Endothelial cell of umbilical vein (primary cell): Measurements from ENCODE around the gene SPINK13. TPM values are rescaled to one million over a fixed set of nuclear protein-coding genes. Genes with fewer than 3 reads are reported as not detected.

Experiments used
- BruUV-seq: library from RNA; stranded (reverse); fragments of 400-500 nt; replicated peaks from 2 replicates; lab custom pipeline; 2021; lab: Mats Ljungman, UMichigan
- CTCF ChIA-PET: fragments of 300-600, 350-600 bp; sonication (Branson Sonifier 250); formaldehyde crosslinking; loops from one replicate; lab custom pipeline; 2021; ENCODE audit warnings: antibody characterized with exemption, inconsistent platforms; lab: Charles Lee
- POLR2A ChIA-PET: fragments of 300-600, 350-600 bp; sonication (Branson Sonifier 250); formaldehyde crosslinking; loops from one replicate; lab custom pipeline; 2021; ENCODE audit warnings: antibody characterized with exemption, inconsistent platforms; lab: Charles Lee
- DNase-seq: peaks from one replicate; pipeline ENCODE4 v3.0.0-alpha.2; 2011; ENCODE audit warnings: low read depth, low spot score
- FAIRE-seq: peaks from 2 replicates; lab custom pipeline; 2011; peaks lifted over from hg19 to GRCh38; lab: Jason Lieb, UNC
- H2AFZ ChIP-seq: 2 replicates; pipeline ENCODE4 v1.6.0; 2012; ENCODE audit warnings: low read depth, low read length, control low read depth, inconsistent platforms
- H3K27ac ChIP-seq: 2 replicates; pipeline ENCODE4 v1.5.1; 2011; ENCODE audit warnings: low read depth, mild to moderate bottlenecking, control low read depth, low read length, moderate library complexity; ENCODE audit not compliant: insufficient read depth
- H3K27me3 ChIP-seq, 2 experiments: 2 replicates each; pipeline versions ENCODE4 v1.6.0 to v1.6.1; 2011; ENCODE audit warnings: low read length in 2 of 2, mixed read lengths in 1 of 2; ENCODE audit not compliant: control insufficient read depth in 2 of 2, insufficient read depth in 2 of 2
- H3K36me3 ChIP-seq, 2 experiments: 2 replicates in 1 of 2; 3 replicates in 1 of 2; pipeline ENCODE4 v1.5.1; 2011; ENCODE audit warnings: low read length in 2 of 2, mild to moderate bottlenecking in 1 of 2, moderate library complexity in 1 of 2; ENCODE audit not compliant: control insufficient read depth in 2 of 2, insufficient read depth in 2 of 2; ENCODE audit errors: extremely low read depth in 1 of 2
- H3K4me1 ChIP-seq: 3 replicates; pipeline ENCODE4 v1.5.1; 2011; ENCODE audit warnings: mild to moderate bottlenecking, low read length; ENCODE audit not compliant: control insufficient read depth, insufficient read depth; ENCODE audit errors: extremely low read depth
- H3K4me2 ChIP-seq: 2 replicates; pipeline ENCODE4 v1.6.1; 2011; ENCODE audit warnings: low read length, control low read depth, mixed read lengths; ENCODE audit not compliant: insufficient read depth
- H3K4me3 ChIP-seq, 3 experiments: fragments of 200-600 bp in 1 of 3; sonication (generic), shearing (Covaris generic) in 1 of 3; replicated peaks in 1 of 3; 2 replicates each; pipeline ENCODE4 v1.5.1; 2011 to 2016; ENCODE audit warnings: control low read depth in 3 of 3, low read length in 3 of 3, mild to moderate bottlenecking in 2 of 3, inconsistent platforms in 1 of 3, low read depth in 1 of 3, moderate library complexity in 1 of 3; ENCODE audit not compliant: insufficient read depth in 1 of 3
- H3K79me2 ChIP-seq: 2 replicates; pipeline ENCODE4 v1.6.0; 2012; ENCODE audit warnings: low read length, inconsistent platforms; ENCODE audit not compliant: control insufficient read depth, insufficient read depth
- H3K9ac ChIP-seq: replicated peaks from 2 replicates; pipeline ENCODE3; 2011; ENCODE audit warnings: low read length, control low read depth; ENCODE audit not compliant: insufficient read depth; ENCODE audit errors: extremely low read depth
- H3K9me1 ChIP-seq: replicated peaks from 3 replicates; pipeline ENCODE4 v1.6.0; 2011; ENCODE audit warnings: mild to moderate bottlenecking, low read length; ENCODE audit not compliant: control insufficient read depth, insufficient read depth; ENCODE audit errors: extremely low read depth
- H3K9me3 ChIP-seq: replicated peaks from 2 replicates; pipeline ENCODE4 v1.5.1; 2012; ENCODE audit warnings: low read length, inconsistent platforms; ENCODE audit not compliant: control insufficient read depth, insufficient read depth
- H4K20me1 ChIP-seq: replicated peaks from 2 replicates; pipeline ENCODE3; 2011; ENCODE audit warnings: mild to moderate bottlenecking, low read length; ENCODE audit not compliant: control insufficient read depth, insufficient read depth; ENCODE audit errors: extremely low read depth
- EZH2 ChIP-seq: IDR thresholded peaks from 2 replicates; pipeline ENCODE4 v1.6.1; 2012; ENCODE audit warnings: borderline replicate concordance, low read depth, mild to moderate bottlenecking, moderate library complexity, low read length, inconsistent platforms; ENCODE audit not compliant: severe bottlenecking
- FOS ChIP-seq: IDR thresholded peaks from 2 replicates; pipeline ENCODE4 v1.6.1; 2011; ENCODE audit warnings: mild to moderate bottlenecking, low read length, moderate library complexity, borderline replicate concordance; ENCODE audit not compliant: insufficient read depth
- GATA2 ChIP-seq: IDR thresholded peaks from 2 replicates; pipeline ENCODE4 v1.7.0; 2011; ENCODE audit warnings: low read depth, mild to moderate bottlenecking, moderate library complexity, mixed read lengths, low read length; ENCODE audit not compliant: insufficient read length, insufficient read depth
- JUN ChIP-seq: IDR thresholded peaks from 2 replicates; pipeline ENCODE4 v1.6.1; 2011; ENCODE audit warnings: borderline replicate concordance, low read depth; ENCODE audit not compliant: insufficient read length, insufficient read depth
- MAX ChIP-seq: IDR thresholded peaks from 2 replicates; pipeline ENCODE4 v1.6.1; 2011; ENCODE audit not compliant: insufficient read depth, insufficient read length
- MYC ChIP-seq: IDR thresholded peaks from one replicate; pipeline ENCODE4 v1.6.1; 2011; ENCODE audit warnings: mild to moderate bottlenecking, low read depth, low read length
- POLR2A ChIP-seq: IDR thresholded peaks from 2 replicates; pipeline ENCODE4 v1.6.1; 2012; ENCODE audit warnings: low read depth, mild to moderate bottlenecking, control low read depth, low read length
- POLR2AphosphoS5 ChIP-seq: IDR thresholded peaks from 2 replicates; pipeline ENCODE4 v1.6.1; 2012; ENCODE audit warnings: low read depth, mild to moderate bottlenecking, control low read depth, low read length, moderate library complexity; ENCODE audit not compliant: insufficient read depth
- dilution Hi-C: fragments of 300-500 bp; cut with MboI; formaldehyde crosslinking; loops from one replicate; pipeline ENCODE4 v1.15.0; 2019; ENCODE audit warnings: low sequenced_read_pairs; ENCODE audit not compliant: extremely low pct_ligation_motif_present
- intact Hi-C: fragments of 100-400 bp; cut with micrococcal nuclease; formaldehyde crosslinking; loops from one replicate; pipeline ENCODE4 v1.10.0; 2022
- polyA plus RNA-seq, 4 experiments: library from polyadenylated mRNA; depleted of rRNA in 3 of 4; stranded (reverse) in 3 of 4; unstranded in 1 of 4; fragments of >200 nt; gene quantifications; 2 replicates each; pipeline versions ENCODE4 v1.2.1 to v1.2.3, GENCODE V29; 2011 to 2012; ENCODE audit warnings: missing spikeins in 1 of 4
- total RNA-seq: library from RNA; stranded (reverse); gene quantifications from 2 replicates; pipeline ENCODE4 v1.2.3, GENCODE V29; 2021
- TF ChIP-seq, protein P1 (sequence below), 2 donors: IDR thresholded peaks; 1 replicate in 1 of 2; 2 replicates in 1 of 2; pipeline ENCODE4 v1.5.1; 2011; ENCODE audit warnings: low read length in 2 of 2, mild to moderate bottlenecking in 2 of 2, moderate library complexity in 2 of 2, control low read depth in 1 of 2, inconsistent platforms in 1 of 2, low read depth in 1 of 2; ENCODE audit not compliant: insufficient read depth in 1 of 2; ENCODE audit errors: extremely low read depth in 1 of 2

SPINK13 gene
- total and polyA plus RNA-seq, 2 donors (not counting 3 experiments of a cell fraction or from before 2014, with no cell fraction given) = not detected

GRCh38 chr5:148306446-148306845 lies 37.9 kb downstream of the SPINK13 start:
- H3K4me3 ChIP-seq = no peak overlapping the region
- H3K36me3 ChIP-seq = no peaks in the 10 kb centered on the region
- intact Hi-C loops = no loop called here
- no peaks in the 10 kb centered on the region for H3K79me2 ChIP-seq
- H3K9me3 ChIP-seq = no peaks in the 10 kb centered on the region
- POLR2A ChIA-PET = no interaction called here
- H3K27me3 ChIP-seq = no peaks in the 10 kb centered on the region
- no peak overlapping the region for H3K4me2 ChIP-seq
- TF ChIP-seq EZH2 (no peak), FOS (no peak), JUN (no peak), POLR2AphosphoS5 (no peak), GATA2 (no peak), POLR2A (no peak), MAX (no peak), MYC (no peak)
- TF ChIP-seq, protein P1, sequence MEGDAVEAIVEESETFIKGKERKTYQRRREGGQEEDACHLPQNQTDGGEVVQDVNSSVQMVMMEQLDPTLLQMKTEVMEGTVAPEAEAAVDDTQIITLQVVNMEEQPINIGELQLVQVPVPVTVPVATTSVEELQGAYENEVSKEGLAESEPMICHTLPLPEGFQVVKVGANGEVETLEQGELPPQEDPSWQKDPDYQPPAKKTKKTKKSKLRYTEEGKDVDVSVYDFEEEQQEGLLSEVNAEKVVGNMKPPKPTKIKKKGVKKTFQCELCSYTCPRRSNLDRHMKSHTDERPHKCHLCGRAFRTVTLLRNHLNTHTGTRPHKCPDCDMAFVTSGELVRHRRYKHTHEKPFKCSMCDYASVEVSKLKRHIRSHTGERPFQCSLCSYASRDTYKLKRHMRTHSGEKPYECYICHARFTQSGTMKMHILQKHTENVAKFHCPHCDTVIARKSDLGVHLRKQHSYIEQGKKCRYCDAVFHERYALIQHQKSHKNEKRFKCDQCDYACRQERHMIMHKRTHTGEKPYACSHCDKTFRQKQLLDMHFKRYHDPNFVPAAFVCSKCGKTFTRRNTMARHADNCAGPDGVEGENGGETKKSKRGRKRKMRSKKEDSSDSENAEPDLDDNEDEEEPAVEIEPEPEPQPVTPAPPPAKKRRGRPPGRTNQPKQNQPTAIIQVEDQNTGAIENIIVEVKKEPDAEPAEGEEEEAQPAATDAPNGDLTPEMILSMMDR (IDR thresholded peaks at IDR 0.05; ENCODE audit: extremely low read depth in 1 of 2, insufficient read depth in 1 of 2, low read depth in 1 of 2, low read length in 2 of 2) = no peak
- no peak for DNase-seq
- FAIRE-seq = no peak
- H4K20me1 ChIP-seq = no peaks in the 10 kb centered on the region
- no peaks in the 10 kb centered on the region for H3K4me1 ChIP-seq
- H2AFZ ChIP-seq = no peak overlapping the region
- no TSS peak for BruUV-seq
- H3K9ac ChIP-seq = no peak overlapping the region
- H3K9me1 ChIP-seq = no peaks in the 10 kb centered on the region
- H3K27ac ChIP-seq = no peak overlapping the region
- CTCF ChIA-PET = interaction anchor here (0.8 to 2.7 kb wide), 5 partner anchors 11 to 424 kb away, joined by 3 to 8 read pairs (median 5); no protein-coding TSS in a partner anchor
- dilution Hi-C loops = no loop called here
